HG02943 (cell line): Measurements from ENCODE around the gene ADAMTS17.

ENCODE experiments used
- ATAC-seq: cut with Tn5 transposase; IDR thresholded peaks from one replicate; pipeline ENCODE4 v1.9.1; 2021; ENCODE audit warnings: mild to moderate bottlenecking, low read depth, moderate library complexity; ENCODE audit not compliant: unreplicated experiment

ADAMTS17 gene

GRCh38 chr15:100252779-100253417 is 88.9 kb downstream of the ADAMTS17 start:
- no peak for ATAC-seq

GRCh38 chr15:100252359-100252758 is 89.4 kb downstream of the ADAMTS17 start:
- no peak for ATAC-seq

GRCh38 chr15:100250176-100250800 is 91.5 kb downstream of the ADAMTS17 start:
- ATAC-seq: no peak

GRCh38 chr15:100249096-100249815 is 92.5 kb downstream of the ADAMTS17 start:
- no peak for ATAC-seq

- no peak for ATAC-seq
Measured at GRCh38 chr15:100248236-100248635, 93.5 kb downstream of the ADAMTS17 start.

GRCh38 chr15:100247228-100248225 is 94.2 kb downstream of the ADAMTS17 start:
- ATAC-seq: no peak

GRCh38 chr15:100245855-100246254 is 95.9 kb downstream of the ADAMTS17 start:
- no peak for ATAC-seq

GRCh38 chr15:100245487-100245820 is 96.3 kb downstream of the ADAMTS17 start:
- no peak for ATAC-seq

- no peak for ATAC-seq
Measured at GRCh38 chr15:100244796-100245486, 96.8 kb downstream of the ADAMTS17 start.

- no peak for ATAC-seq
Measured at GRCh38 chr15:100242989-100243388, 98.8 kb downstream of the ADAMTS17 start.

GRCh38 chr15:100241572-100242482 is 99.9 kb downstream of the ADAMTS17 start:
- no peak for ATAC-seq

GRCh38 chr15:100236981-100237720 is 104.6 kb downstream of the ADAMTS17 start:
- ATAC-seq: no peak

- no peak for ATAC-seq
Measured at GRCh38 chr15:100235030-100235617, 106.7 kb downstream of the ADAMTS17 start.

- no peak for ATAC-seq
Measured at GRCh38 chr15:100234158-100235029, 107.4 kb downstream of the ADAMTS17 start.

GRCh38 chr15:100230784-100231183 is 111.0 kb downstream of the ADAMTS17 start:
- no peak for ATAC-seq

- ATAC-seq: no peak
Measured at GRCh38 chr15:100229181-100230163, 112.3 kb downstream of the ADAMTS17 start.
